GM10248 (cell line): ENCODE data around the gene STX5.

ENCODE experiments used
- CTCF ChIA-PET: fragments of 300-600 bp; sonication (Branson Sonifier 250); formaldehyde crosslinking; extraction: SDS; loops from one replicate; lab custom pipeline; 2021; ENCODE audit warnings: antibody characterized with exemption; lab: Yijun Ruan, JAX
- POLR2A ChIA-PET: fragments of 350-650 bp; sonication (Branson Sonifier 250); formaldehyde crosslinking; extraction: SDS; loops from one replicate; lab custom pipeline; 2020; ENCODE audit warnings: antibody characterized with exemption; lab: Yijun Ruan, JAX
- DNase-seq: peaks from one replicate; pipeline ENCODE4 v3.0.0; 2012; ENCODE audit errors: extremely low spot score
- CTCF ChIP-seq: IDR thresholded peaks from 2 replicates; pipeline ENCODE4 v1.5.1; 2012; ENCODE audit warnings: mild to moderate bottlenecking, low read depth; ENCODE audit errors: extremely low read depth, missing control alignments, control extremely low read depth

The STX5 gene

GRCh38 chr11:62810748-62811147 is 21.1 kb downstream of the STX5 start:
- POLR2A ChIA-PET: interaction anchor here (0.5 kb wide), 1 partner anchor 8 kb away, joined by 3 read pairs; no protein-coding TSS in a partner anchor
- TF ChIP-seq CTCF: no peak
- CTCF ChIA-PET: interaction anchor here (0.7 to 1.3 kb wide), 2 partner anchors 17 to 33 kb away, joined by 3 to 4 read pairs; no protein-coding TSS in a partner anchor
- no peak for DNase-seq

GRCh38 chr11:62806611-62807121 is 25.2 kb downstream of the STX5 start:
- POLR2A ChIA-PET: interaction anchor here (0.5 to 2.4 kb wide), 12 partner anchors 9 to 80 kb away, joined by 3 to 25 read pairs (median 6); partner anchors contain the start of genes STX5, TEX54 and TMEM179B
- no peak for TF ChIP-seq CTCF
- CTCF ChIA-PET: interaction anchor here (0.9 to 3.7 kb wide), 6 partner anchors 10 to 21 kb away, joined by 3 to 24 read pairs (median 4); partner anchors contain the start of gene TMEM179B
- DNase-seq: no peak

- ChIA-PET CTCF (interaction anchor here (0.9 to 3.7 kb wide), 7 partner anchors 10 to 26 kb away, joined by 3 to 24 read pairs (median 4); partner anchors contain the start of genes STX5 and TMEM179B), POLR2A (interaction anchor here (0.6 to 2.4 kb wide), 17 partner anchors 9 to 141 kb away, joined by 3 to 25 read pairs (median 4); partner anchors contain the start of genes C11orf98, CSKMT, STX5 and TEX54)
- no peak for DNase-seq
- TF ChIP-seq CTCF: no peak
These were observed 25.9 kb downstream of the STX5 start for GRCh38 chr11:62805961-62806441.

- TF ChIP-seq CTCF: no peak
- ChIA-PET CTCF (interaction anchor here (0.9 to 3.7 kb wide), 6 partner anchors 10 to 27 kb away, joined by 3 to 24 read pairs (median 4); partner anchors contain the start of genes STX5 and TMEM179B), POLR2A (interaction anchor here (0.6 to 2.4 kb wide), 18 partner anchors 9 to 140 kb away, joined by 3 to 25 read pairs (median 4); partner anchors contain the start of genes C11orf98, CSKMT, STX5 and TEX54)
- DNase-seq: peak; percentile 100
These were observed 26.6 kb downstream of the STX5 start, which contains the start of gene NXF1 for GRCh38 chr11:62805076-62805892. Gene NXF1 (minus strand): TSS chr11:62805440. CDS start chr11:62805356, 84 bp downstream.

GRCh38 chr11:62804310-62805075 is 27.4 kb downstream of the STX5 start:
- no peak for TF ChIP-seq CTCF
- POLR2A ChIA-PET: interaction anchor here (0.7 to 2.0 kb wide), 8 partner anchors 9 to 50 kb away, joined by 3 to 13 read pairs (median 8); partner anchors contain the start of genes STX5, TEX54 and TMEM179B
- CTCF ChIA-PET: interaction anchor here (1.9 kb wide), 1 partner anchor 18 kb away, joined by 7 read pairs; no protein-coding TSS in a partner anchor
- DNase-seq: no peak
